GM12875 (cell line): ENCODE results near the gene ART1.
"Not testable (repeated sequence)": the region's sequence is repeated elsewhere in the genome, so short reads cannot be mapped to it uniquely, and the experiment has no call there.

Source experiments
- H3K4me3 ChIP-seq: one replicate; pipeline ENCODE4 v1.5.1; 2011; ENCODE audit warnings: low read depth, low read length, control low read depth
- CTCF ChIP-seq: IDR thresholded peaks from 2 replicates; pipeline ENCODE4 v1.5.1; 2011; ENCODE audit warnings: low read depth, mild to moderate bottlenecking, control low read depth, inconsistent platforms, low read length, moderate library complexity, borderline replicate concordance; ENCODE audit not compliant: insufficient read depth

The ART1 gene

GRCh38 chr11:3642071-3642951 is 2.6 kb upstream of the ART1 start:
- no peak for TF ChIP-seq CTCF
- no peak overlapping the region for H3K4me3 ChIP-seq

GRCh38 chr11:3643102-3643546 is 1.8 kb upstream of the ART1 start:
- not testable (repeated sequence) for H3K4me3 ChIP-seq

GRCh38 chr11:3645552-3645951 is 624 bp downstream of the ART1 start:
- no peak for TF ChIP-seq CTCF
- no peak overlapping the region for H3K4me3 ChIP-seq

GRCh38 chr11:3648843-3649242 is 3.9 kb downstream of the ART1 start:
- H3K4me3 ChIP-seq, result not testable (repeated sequence)

- H3K4me3 ChIP-seq, result not testable (repeated sequence)
Measured at GRCh38 chr11:3649374-3649773, 4.4 kb downstream of the ART1 start.

GRCh38 chr11:3652514-3652913 is 7.6 kb downstream of the ART1 start:
- not testable (repeated sequence) for H3K4me3 ChIP-seq

GRCh38 chr11:3655547-3655946 is 10.6 kb downstream of the ART1 start:
- H3K4me3 ChIP-seq, result no peak overlapping the region
- TF ChIP-seq CTCF, result no peak

GRCh38 chr11:3657331-3657730 is 12.4 kb downstream of the ART1 start:
- not testable (repeated sequence) for H3K4me3 ChIP-seq

GRCh38 chr11:3658252-3658651 is 13.3 kb downstream of the ART1 start:
- no peak for TF ChIP-seq CTCF

More at GRCh38 chr11:3658252-3658651, 13.3 kb downstream of the ART1 start:
- no peak overlapping the region for H3K4me3 ChIP-seq
